ENCODE results near the gene ZNF316.

- TF ChIP-seq CTCF (conservative IDR thresholded peaks at IDR 0.05; ENCODE audit: low read length) (no peak), EZH2phosphoT487 (IDR thresholded peaks at IDR 0.05; ENCODE audit: borderline replicate concordance, low read depth, low read length) (no peak)
These were observed 13.0 kb downstream of the ZNF316 start for GRCh38 chr7:6650086-6650485.
